OCI-LY1 (cell line): ENCODE results near the gene SRSF2.

Experiments
- H2AFZ ChIP-seq: fragments of 200-600 bp; sonication (generic), shearing (Covaris generic); 2 replicates; pipeline ENCODE4 v1.6.0; 2014; ENCODE audit warnings: antibody characterized with exemption, mild to moderate bottlenecking, low read length
- H3F3A ChIP-seq: fragments of 200-600 bp; sonication (generic), shearing (Covaris generic); 2 replicates; pipeline ENCODE4 v1.6.0; 2014; ENCODE audit warnings: mild to moderate bottlenecking, antibody characterized with exemption, low read length, moderate library complexity; ENCODE audit not compliant: insufficient read depth
- H3K27ac ChIP-seq: fragments of 200-600 bp; sonication (generic); 2 replicates; pipeline ENCODE4 v1.5.1; 2014; ENCODE audit warnings: low read length, mixed run types, mild to moderate bottlenecking, low read depth; ENCODE audit not compliant: poor library complexity, severe bottlenecking
- H3K27me3 ChIP-seq: fragments of 200-600 bp; sonication (generic); 2 replicates; pipeline ENCODE4 v1.6.0; 2014; ENCODE audit warnings: antibody characterized with exemption, mild to moderate bottlenecking, low read length, moderate library complexity; ENCODE audit not compliant: insufficient read depth
- H3K36me3 ChIP-seq: fragments of 200-600 bp; sonication (generic); 2 replicates; pipeline ENCODE4 v1.6.1; 2014; ENCODE audit warnings: mild to moderate bottlenecking, antibody characterized with exemption, low read length, moderate library complexity, mixed read lengths; ENCODE audit not compliant: insufficient read depth
- H3K4me1 ChIP-seq: fragments of 200-600 bp; sonication (generic); 2 replicates; pipeline ENCODE4 v1.5.1; 2014; ENCODE audit warnings: mild to moderate bottlenecking, low read length, moderate library complexity; ENCODE audit not compliant: insufficient read depth, severe bottlenecking
- H3K4me2 ChIP-seq: fragments of 200-600 bp; sonication (generic), shearing (Covaris generic); 2 replicates; pipeline ENCODE4 v1.6.1; 2014; ENCODE audit warnings: low read length
- H3K4me3 ChIP-seq: fragments of 200-600 bp; sonication (generic); 2 replicates; pipeline ENCODE4 v1.5.1; 2014; ENCODE audit warnings: low read length, low read depth, mild to moderate bottlenecking, mixed read lengths; ENCODE audit not compliant: poor library complexity, severe bottlenecking
- H3K79me2 ChIP-seq: fragments of 200-600 bp; shearing (Covaris generic); 2 replicates; pipeline ENCODE4 v1.6.1; 2016; ENCODE audit warnings: mixed run types, low read length, mixed read lengths; ENCODE audit not compliant: insufficient read depth
- H3K9ac ChIP-seq: fragments of 200-600 bp; sonication (generic), shearing (Covaris generic); 2 replicates; pipeline ENCODE4 v1.6.1; 2014; ENCODE audit warnings: mild to moderate bottlenecking, low read length, mixed read lengths
- H3K9me2 ChIP-seq: fragments of 200-600 bp; sonication (generic), shearing (Covaris generic); 2 replicates; pipeline ENCODE4 v1.6.1; 2014; ENCODE audit warnings: low read depth, mild to moderate bottlenecking, low read length, mixed read lengths
- H3K9me3 ChIP-seq: fragments of 200-600 bp; shearing (Covaris generic); 2 replicates; pipeline ENCODE4 v1.6.1; 2014; ENCODE audit warnings: low read length, mixed read lengths
- H4K20me1 ChIP-seq: fragments of 200-600 bp; sonication (generic), shearing (Covaris generic); 2 replicates; pipeline ENCODE4 v1.6.0; 2016; ENCODE audit warnings: mild to moderate bottlenecking, low read length; ENCODE audit not compliant: insufficient read depth
- CTCF ChIP-seq: fragments of 200-600 bp; sonication (generic), shearing (Covaris generic); IDR thresholded peaks from 2 replicates; pipeline ENCODE4 v1.5.1; 2017; ENCODE audit warnings: mild to moderate bottlenecking, antibody characterized with exemption, low read length, moderate library complexity, mixed read lengths
- EZH2 ChIP-seq: fragments of 200-600 bp; sonication (generic), shearing (Covaris generic); IDR thresholded peaks from 2 replicates; pipeline ENCODE4 v1.8.0; 2017; ENCODE audit warnings: borderline replicate concordance, mixed run types, mild to moderate bottlenecking, antibody characterized with exemption, low read length, moderate library complexity, mixed read lengths

Gene SRSF2

GRCh38 chr17:76688165-76688622 is 48.9 kb downstream of the SRSF2 start:
- Histone ChIP-seq H4K20me1 (no peaks in the 10 kb centered on the region), H3K36me3 (no peaks in the 10 kb centered on the region), H3K9me2 (no peaks in the 10 kb centered on the region), H3K27ac (no peak overlapping the region), H3K79me2 (no peaks in the 10 kb centered on the region), H3K4me3 (no peak overlapping the region), H3K27me3 (0 out of 2 replicates have a peak, but pooled peaks cover 14% of the 10 kb centered on the region), H3K4me2 (no peak overlapping the region), H3K9me3 (no peaks in the 10 kb centered on the region), H3K9ac (no peak overlapping the region), H3K4me1 (no peaks in the 10 kb centered on the region), H2AFZ (no peak overlapping the region), H3F3A (no peaks in the 10 kb centered on the region)
- no peak for TF ChIP-seq EZH2
- TF ChIP-seq CTCF: no peak

GRCh38 chr17:76687298-76688164 is 49.6 kb downstream of the SRSF2 start:
- H3K36me3 ChIP-seq: no peaks in the 10 kb centered on the region
- H3K4me1 ChIP-seq: no peaks in the 10 kb centered on the region
- H3K79me2 ChIP-seq: no peaks in the 10 kb centered on the region
- no peak overlapping the region for H3K4me2 ChIP-seq
- no peaks in the 10 kb centered on the region for H3F3A ChIP-seq
- no peaks in the 10 kb centered on the region for H3K9me2 ChIP-seq
- no peak overlapping the region for H3K9ac ChIP-seq
- H2AFZ ChIP-seq: no peak overlapping the region
- H3K4me3 ChIP-seq: no peak overlapping the region
- H4K20me1 ChIP-seq: no peaks in the 10 kb centered on the region
- H3K9me3 ChIP-seq: no peaks in the 10 kb centered on the region
- H3K27ac ChIP-seq: no peak overlapping the region
- peaks cover 19% of the 10 kb centered on the region; the same call in 1 of the 2 replicates for H3K27me3 ChIP-seq
- TF ChIP-seq CTCF (no peak), EZH2 (no peak)

- no peak overlapping the region for H3K4me2 ChIP-seq
- H3K9me3 ChIP-seq: no peaks in the 10 kb centered on the region
- no peaks in the 10 kb centered on the region for H3K36me3 ChIP-seq
- H3K9ac ChIP-seq: no peak overlapping the region
- no peak overlapping the region for H3K4me3 ChIP-seq
- H4K20me1 ChIP-seq: no peaks in the 10 kb centered on the region
- H3K27ac ChIP-seq: no peak overlapping the region
- no peak for TF ChIP-seq CTCF
- no peak for TF ChIP-seq EZH2
- H3K4me1 ChIP-seq: no peaks in the 10 kb centered on the region
- H3K27me3 ChIP-seq: peaks cover 22% of the 10 kb centered on the region; the same call in 1 of the 2 replicates
- no peaks in the 10 kb centered on the region for H3K9me2 ChIP-seq
- no peaks in the 10 kb centered on the region for H3K79me2 ChIP-seq
- H3F3A ChIP-seq: no peaks in the 10 kb centered on the region
- no peak overlapping the region for H2AFZ ChIP-seq
These were observed 50.4 kb downstream of the SRSF2 start for GRCh38 chr17:76686538-76687297.
